Vagina (tissue), 2 donors: ENCODE data around the gene FRMD3. TPM values are rescaled to one million over a fixed set of nuclear protein-coding genes. Genes with fewer than 3 reads are reported as not detected.

ENCODE experiments used
- DNase-seq, 2 donors: peaks; one replicate each; pipeline ENCODE4 v3.0.0-alpha.2; 2017; ENCODE audit errors: extremely low spot score in 2 of 2
- H3K27ac ChIP-seq: fragments of 200-600 bp; sonication (generic); one replicate; pipeline ENCODE4 v1.5.1; 2019
- H3K27me3 ChIP-seq: fragments of 200-600 bp; sonication (generic); one replicate; pipeline ENCODE4 v1.5.1; 2019
- H3K36me3 ChIP-seq, 2 donors: fragments of 200-600 bp; sonication (generic); one replicate each; pipeline ENCODE4 v1.5.1; 2017 to 2019
- H3K4me1 ChIP-seq: fragments of 200-600 bp; sonication (generic); one replicate; pipeline ENCODE4 v1.5.1; 2019
- H3K4me3 ChIP-seq, 2 donors: fragments of 200-600 bp; sonication (generic); 1 replicate in 1 of 2; 2 replicates in 1 of 2; pipeline ENCODE4 v1.5.1; 2016 to 2019
- H3K9me3 ChIP-seq: fragments of 200-600 bp; sonication (generic); one replicate; pipeline ENCODE4 v1.5.1; 2019
- CTCF ChIP-seq, 3 experiments: fragments of 450-650 bp in 2 of 3; fragments of 200-600 bp in 1 of 3; sonication (generic) in 1 of 3; IDR thresholded peaks; one replicate each; pipeline ENCODE4 v1.5.1; 2017 to 2019; ENCODE audit warnings: antibody characterized with exemption in 3 of 3, mild to moderate bottlenecking in 2 of 3, moderate library complexity in 2 of 3
- POLR2A ChIP-seq, 2 donors: fragments of 450-650 bp; IDR thresholded peaks; one replicate each; pipeline ENCODE4 v1.6.1; 2017; ENCODE audit warnings: antibody characterized with exemption in 2 of 2, mild to moderate bottlenecking in 2 of 2, moderate library complexity in 2 of 2
- POLR2AphosphoS5 ChIP-seq, 2 donors: sonication (generic); formaldehyde crosslinking; IDR thresholded peaks; one replicate each; pipeline ENCODE4 v1.9.0; 2017; ENCODE audit warnings: antibody characterized with exemption in 2 of 2, mild to moderate bottlenecking in 2 of 2, low read depth in 1 of 2; ENCODE audit not compliant: insufficient read depth in 1 of 2
- intact Hi-C: fragments of 100-400 bp; cut with DNase I; formaldehyde crosslinking; loops from one replicate; pipeline ENCODE4 v1.15.1; 2023
- total RNA-seq: library from RNA; depleted of rRNA; stranded (reverse); fragments of >200 nt; gene quantifications from one replicate; pipeline ENCODE4 v1.2.3, GENCODE V29; 2016

The FRMD3 gene
- total RNA-seq, 1 donor from 2014 or later: 13.8 TPM

GRCh38 chr9:83560169-83560826 is 22.1 kb upstream of the FRMD3 start:
- intact Hi-C loops: no loop called here
- no peak for DNase-seq
- no peak for TF ChIP-seq POLR2AphosphoS5 (IDR thresholded peaks at IDR 0.05; ENCODE audit: insufficient read depth in 1 of 2, low read depth in 1 of 2)
- TF ChIP-seq CTCF (IDR thresholded peaks at IDR 0.05): no peak
- H3K36me3 ChIP-seq: no peaks in the 10 kb centered on the region
- H3K27ac ChIP-seq: no peak overlapping the region
- H3K4me1 ChIP-seq: no peaks in the 10 kb centered on the region
- no peak overlapping the region for H3K4me3 ChIP-seq
- H3K27me3 ChIP-seq: no peaks in the 10 kb centered on the region
- no peaks in the 10 kb centered on the region for H3K9me3 ChIP-seq

- Histone ChIP-seq H3K27ac (no peak overlapping the region), H3K4me3 (no peak overlapping the region), H3K4me1 (no peaks in the 10 kb centered on the region), H3K27me3 (no peaks in the 10 kb centered on the region), H3K9me3 (no peaks in the 10 kb centered on the region), H3K36me3 (no peaks in the 10 kb centered on the region)
- intact Hi-C loops: no loop called here
- no peak for DNase-seq
- TF ChIP-seq POLR2AphosphoS5 (IDR thresholded peaks at IDR 0.05; ENCODE audit: insufficient read depth in 1 of 2, low read depth in 1 of 2) (no peak), CTCF (IDR thresholded peaks at IDR 0.05) (no peak), POLR2A (IDR thresholded peaks at IDR 0.05) (no peak)
These were observed 19.6 kb upstream of the FRMD3 start for GRCh38 chr9:83557771-83558170.

- Histone ChIP-seq H3K9me3 (no peaks in the 10 kb centered on the region), H3K36me3 (no peaks in the 10 kb centered on the region), H3K27me3 (no peaks in the 10 kb centered on the region), H3K4me3 (no peak overlapping the region), H3K4me1 (no peaks in the 10 kb centered on the region), H3K27ac (no peak overlapping the region)
- intact Hi-C loops: no loop called here
- no peak for DNase-seq
- TF ChIP-seq CTCF (IDR thresholded peaks at IDR 0.05) (no peak), POLR2AphosphoS5 (IDR thresholded peaks at IDR 0.05; ENCODE audit: insufficient read depth in 1 of 2, low read depth in 1 of 2) (no peak), POLR2A (IDR thresholded peaks at IDR 0.05) (no peak)
These were observed 19.1 kb upstream of the FRMD3 start for GRCh38 chr9:83557317-83557716.

GRCh38 chr9:83554278-83554677 is 16.1 kb upstream of the FRMD3 start:
- Histone ChIP-seq H3K9me3 (no peaks in the 10 kb centered on the region), H3K27ac (no peak overlapping the region), H3K27me3 (no peaks in the 10 kb centered on the region), H3K36me3 (no peaks in the 10 kb centered on the region), H3K4me3 (no peak overlapping the region), H3K4me1 (no peaks in the 10 kb centered on the region)
- intact Hi-C loops: no loop called here
- no peak for TF ChIP-seq POLR2A (IDR thresholded peaks at IDR 0.05)
- no peak for TF ChIP-seq POLR2AphosphoS5 (IDR thresholded peaks at IDR 0.05; ENCODE audit: insufficient read depth in 1 of 2, low read depth in 1 of 2)
- no peak for TF ChIP-seq CTCF (IDR thresholded peaks at IDR 0.05)
- DNase-seq: no peak

GRCh38 chr9:83544002-83544698 is 5.9 kb upstream of the FRMD3 start:
- TF ChIP-seq POLR2A (IDR thresholded peaks at IDR 0.05) (no peak), POLR2AphosphoS5 (IDR thresholded peaks at IDR 0.05; ENCODE audit: insufficient read depth in 1 of 2, low read depth in 1 of 2) (no peak), CTCF (IDR thresholded peaks at IDR 0.05) (peak; percentile 43 to 56 (median 47))

More at GRCh38 chr9:83544002-83544698, 5.9 kb upstream of the FRMD3 start:
- Histone ChIP-seq H3K27ac (no peak overlapping the region), H3K27me3 (no peaks in the 10 kb centered on the region), H3K4me1 (peaks cover under 1% of the 10 kb centered on the region), H3K4me3 (no peak overlapping the region), H3K36me3 (no peaks in the 10 kb centered on the region), H3K9me3 (no peaks in the 10 kb centered on the region)
- intact Hi-C loops: loop anchor here (10.0 kb wide), 1 partner anchor 339 kb away; no protein-coding TSS in a partner anchor
- DNase-seq: no peak
